GM23248 (cell line): ENCODE results near the gene NCF2. TPM values are rescaled to one million over a fixed set of nuclear protein-coding genes. Genes with fewer than 3 reads are reported as not detected.
A peak's percentile ranks its signal among the peaks of the same experiment; 100 is the strongest.

Experiments
- DNase-seq: peaks from one replicate; pipeline ENCODE4 v3.0.0-alpha.2; 2015
- H2AFZ ChIP-seq: fragments of 200-600 bp; sonication (generic); 2 replicates; pipeline ENCODE4 v1.6.1; 2016; ENCODE audit warnings: antibody characterized with exemption
- H3F3A ChIP-seq: fragments of 200-600 bp; sonication (generic); 2 replicates; pipeline ENCODE4 v1.6.1; 2016; ENCODE audit warnings: mild to moderate bottlenecking, antibody characterized with exemption, mixed run types; ENCODE audit not compliant: insufficient read depth
- H3K27ac ChIP-seq: fragments of 200-600 bp; sonication (generic); 2 replicates; pipeline ENCODE4 v1.5.1; 2016; ENCODE audit warnings: mild to moderate bottlenecking
- H3K27me3 ChIP-seq: fragments of 200-600 bp; sonication (generic); replicated peaks from 2 replicates; pipeline ENCODE4 v1.6.1; 2016; ENCODE audit warnings: mild to moderate bottlenecking; ENCODE audit not compliant: insufficient read depth
- H3K36me3 ChIP-seq: fragments of 200-600 bp; sonication (generic); 2 replicates; pipeline ENCODE4 v1.6.1; 2016; ENCODE audit warnings: low read depth, mild to moderate bottlenecking
- H3K4me1 ChIP-seq: fragments of 200-600 bp; sonication (generic); 2 replicates; pipeline ENCODE4 v1.6.1; 2016; ENCODE audit warnings: mild to moderate bottlenecking; ENCODE audit not compliant: insufficient read depth
- H3K4me2 ChIP-seq: fragments of 200-600 bp; sonication (generic); one replicate; pipeline ENCODE4 v1.6.1; 2016; ENCODE audit warnings: mild to moderate bottlenecking; ENCODE audit not compliant: unreplicated experiment
- H3K4me3 ChIP-seq: fragments of 200-600 bp; sonication (generic); 2 replicates; pipeline ENCODE4 v1.5.1; 2016; ENCODE audit warnings: mild to moderate bottlenecking
- H3K79me2 ChIP-seq: fragments of 200-600 bp; sonication (generic); 2 replicates; pipeline ENCODE4 v1.6.1; 2016; ENCODE audit warnings: mild to moderate bottlenecking; ENCODE audit not compliant: insufficient read depth
- H3K9ac ChIP-seq: fragments of 200-600 bp; sonication (generic); 2 replicates; pipeline ENCODE4 v1.6.1; 2016; ENCODE audit warnings: mild to moderate bottlenecking
- H3K9me2 ChIP-seq: fragments of 200-600 bp; sonication (generic); 2 replicates; pipeline ENCODE4 v1.6.1; 2016; ENCODE audit warnings: mixed run types, mild to moderate bottlenecking, moderate library complexity; ENCODE audit not compliant: insufficient read depth
- H3K9me3 ChIP-seq: fragments of 200-600 bp; sonication (generic); one replicate; pipeline ENCODE4 v1.6.1; 2017; ENCODE audit warnings: low read depth
- H4K20me1 ChIP-seq: fragments of 200-600 bp; sonication (generic); 2 replicates; pipeline ENCODE4 v1.6.0; 2016; ENCODE audit not compliant: insufficient read depth
- EZH2 ChIP-seq: fragments of 200-600 bp; sonication (generic); IDR thresholded peaks from 2 replicates; pipeline ENCODE4 v1.6.1; 2018; ENCODE audit warnings: antibody characterized with exemption, mild to moderate bottlenecking; ENCODE audit not compliant: insufficient read depth, poor library complexity, severe bottlenecking
- EZH2phosphoT487 ChIP-seq: fragments of 200-600 bp; sonication (generic); IDR thresholded peaks from 2 replicates; pipeline ENCODE4 v1.6.1; 2018; ENCODE audit warnings: antibody characterized with exemption, moderate library complexity, mild to moderate bottlenecking, low read depth; ENCODE audit not compliant: insufficient read depth
- whole genome bisulfite sequencing, 2 experiments: methylation state at CpG; one replicate each; pipeline ENCODE4 v1.1.6; 2015 to 2017; ENCODE audit warnings: low lambda C conversion rate in 2 of 2, low coverage in 1 of 2; ENCODE audit errors: missing lambda C conversion rate in 2 of 2; 5-methylcytosine and 5-hydroxymethylcytosine counted together
- in situ Hi-C: fragments of 300-500 bp; cut with MboI; formaldehyde crosslinking; loops from 2 replicates; pipeline ENCODE4 v1.15.0; 2020
- polyA plus RNA-seq: library from polyadenylated mRNA; unstranded; fragments of >200 nt; fragmentation: Nextera tagmentation; extraction: Ambion mirVana; gene quantifications from 2 replicates; pipeline ENCODE4 v1.2.1, GENCODE V29; 2016
- total RNA-seq: library from RNA; depleted of rRNA; stranded (reverse); fragments of >200 nt; shearing (Covaris generic); gene quantifications from 2 replicates; pipeline ENCODE4 v1.2.3, GENCODE V29; 2014; rRNA removed

Gene NCF2
- total and polyA plus RNA-seq, 2 experiments from 2014 or later = 0.41 TPM; not detected in 1

- H3K9ac ChIP-seq = no peak overlapping the region
- no peaks in the 10 kb centered on the region for H3K9me3 ChIP-seq
- no peak overlapping the region for H3K4me3 ChIP-seq
- H2AFZ ChIP-seq = no peak overlapping the region
- H3K27ac ChIP-seq = no peak overlapping the region
- TF ChIP-seq EZH2 = no peak
- no peak for TF ChIP-seq EZH2phosphoT487
- WGBS, 2 experiments = 83 to 86% methylated on average over 4 of the region's 4 CpGs
- no peaks in the 10 kb centered on the region for H3F3A ChIP-seq
- H3K79me2 ChIP-seq = peaks cover 99% of the 10 kb centered on the region
- H4K20me1 ChIP-seq = no peaks in the 10 kb centered on the region; the same call in 1 of the 2 replicates
- no peaks in the 10 kb centered on the region; the same call in 1 of the 2 replicates for H3K4me1 ChIP-seq
- no peaks in the 10 kb centered on the region for H3K27me3 ChIP-seq
- H3K4me2 ChIP-seq = no peak overlapping the region
- DNase-seq = peak; percentile 19
- in situ Hi-C loops = no loop called here
- no peaks in the 10 kb centered on the region for H3K9me2 ChIP-seq
- H3K36me3 ChIP-seq = no peaks in the 10 kb centered on the region
These were observed 83.7 kb downstream of the NCF2 start for GRCh38 chr1:183506561-183506960.

Other genes starting within 250 kb of the NCF2 start
- gene NMNAT2, start 172.1 kb downstream of the NCF2 start, total RNA-seq = 2.4 and 6.2 TPM in 2 replicates
- 3.6 and 4.2 TPM in 2 replicates for gene NMNAT2, start 172.1 kb downstream of the NCF2 start, polyA plus RNA-seq
- 16.2 and 18.7 TPM in 2 replicates for gene SMG7, start 118.0 kb downstream of the NCF2 start, total RNA-seq
- 28.2 and 32.8 TPM in 2 replicates for gene SMG7, start 118.0 kb downstream of the NCF2 start, polyA plus RNA-seq
- gene ARPC5, start 45.3 kb upstream of the NCF2 start, total RNA-seq = 388 and 428 TPM in 2 replicates
- gene ARPC5, start 45.3 kb upstream of the NCF2 start, polyA plus RNA-seq = 666 and 676 TPM in 2 replicates
- not detected in 2 replicates for gene APOBEC4, start 62.9 kb upstream of the NCF2 start, total RNA-seq
- gene APOBEC4, start 62.9 kb upstream of the NCF2 start, polyA plus RNA-seq = not detected in 2 replicates
- 8.6 and 13.4 TPM in 2 replicates for gene RGL1, start 214.7 kb upstream of the NCF2 start, total RNA-seq
- gene RGL1, start 214.7 kb upstream of the NCF2 start, polyA plus RNA-seq = 9.2 and 9.4 TPM in 2 replicates